ENCODE results near the gene BCAS3.

The BCAS3 gene

DNA sequence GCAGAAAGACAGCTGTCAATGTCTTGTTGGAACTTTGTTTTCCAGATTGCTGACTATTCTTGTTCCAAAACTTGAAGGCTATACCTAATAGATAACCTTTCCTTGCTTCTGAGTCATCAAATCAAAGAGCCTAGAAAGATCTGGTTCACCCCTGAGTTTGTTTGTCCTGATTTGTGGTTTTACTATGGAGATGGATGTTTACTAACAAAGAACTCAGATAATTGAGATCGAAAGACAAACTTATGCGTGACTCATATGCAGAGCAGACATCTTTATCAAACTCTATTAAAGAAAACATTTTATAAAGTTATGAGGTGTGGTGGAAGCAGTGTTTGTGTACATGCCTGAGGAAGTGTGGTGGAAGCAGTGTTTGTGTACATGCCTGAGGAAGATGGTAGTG lies 410.9 kb downstream of the BCAS3 start:
- TF ChIP-seq, protein P1, sequence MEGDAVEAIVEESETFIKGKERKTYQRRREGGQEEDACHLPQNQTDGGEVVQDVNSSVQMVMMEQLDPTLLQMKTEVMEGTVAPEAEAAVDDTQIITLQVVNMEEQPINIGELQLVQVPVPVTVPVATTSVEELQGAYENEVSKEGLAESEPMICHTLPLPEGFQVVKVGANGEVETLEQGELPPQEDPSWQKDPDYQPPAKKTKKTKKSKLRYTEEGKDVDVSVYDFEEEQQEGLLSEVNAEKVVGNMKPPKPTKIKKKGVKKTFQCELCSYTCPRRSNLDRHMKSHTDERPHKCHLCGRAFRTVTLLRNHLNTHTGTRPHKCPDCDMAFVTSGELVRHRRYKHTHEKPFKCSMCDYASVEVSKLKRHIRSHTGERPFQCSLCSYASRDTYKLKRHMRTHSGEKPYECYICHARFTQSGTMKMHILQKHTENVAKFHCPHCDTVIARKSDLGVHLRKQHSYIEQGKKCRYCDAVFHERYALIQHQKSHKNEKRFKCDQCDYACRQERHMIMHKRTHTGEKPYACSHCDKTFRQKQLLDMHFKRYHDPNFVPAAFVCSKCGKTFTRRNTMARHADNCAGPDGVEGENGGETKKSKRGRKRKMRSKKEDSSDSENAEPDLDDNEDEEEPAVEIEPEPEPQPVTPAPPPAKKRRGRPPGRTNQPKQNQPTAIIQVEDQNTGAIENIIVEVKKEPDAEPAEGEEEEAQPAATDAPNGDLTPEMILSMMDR (IDR thresholded peaks at IDR 0.05; ENCODE audit: low read depth, low read length, missing control alignments) = no peak
- no peak overlapping the region for H3K4me3 ChIP-seq (ENCODE audit: low read depth, low read length)
- in situ Hi-C loops (cut with HindIII; ENCODE audit: low sequenced_read_pairs) = no loop called here
- DNase-seq (ENCODE audit: low read depth) = no peak

DNA sequence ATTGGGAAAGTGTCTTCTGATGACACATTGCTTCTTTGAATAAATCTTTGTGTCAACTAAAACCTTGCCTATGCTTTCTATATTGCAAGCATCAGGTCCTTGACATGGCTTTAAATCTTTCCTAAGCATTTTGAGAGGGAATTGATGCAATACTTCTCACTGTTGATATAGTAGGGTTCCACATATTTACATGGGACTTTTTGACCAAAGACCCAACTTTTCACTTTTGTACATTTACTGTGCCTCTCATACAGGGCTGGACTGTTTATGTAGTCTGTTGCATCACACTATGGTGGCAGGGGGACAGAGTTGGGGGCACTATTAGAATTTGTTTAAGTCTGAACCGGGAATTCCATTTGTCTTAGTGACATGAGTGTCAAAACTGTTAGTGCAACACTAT lies 413.4 kb downstream of the BCAS3 start:
- in situ Hi-C loops (cut with HindIII; ENCODE audit: low sequenced_read_pairs) = no loop called here
- no peak for DNase-seq (ENCODE audit: low read depth)
- H3K4me3 ChIP-seq (ENCODE audit: low read depth, low read length) = no peak overlapping the region

DNA sequence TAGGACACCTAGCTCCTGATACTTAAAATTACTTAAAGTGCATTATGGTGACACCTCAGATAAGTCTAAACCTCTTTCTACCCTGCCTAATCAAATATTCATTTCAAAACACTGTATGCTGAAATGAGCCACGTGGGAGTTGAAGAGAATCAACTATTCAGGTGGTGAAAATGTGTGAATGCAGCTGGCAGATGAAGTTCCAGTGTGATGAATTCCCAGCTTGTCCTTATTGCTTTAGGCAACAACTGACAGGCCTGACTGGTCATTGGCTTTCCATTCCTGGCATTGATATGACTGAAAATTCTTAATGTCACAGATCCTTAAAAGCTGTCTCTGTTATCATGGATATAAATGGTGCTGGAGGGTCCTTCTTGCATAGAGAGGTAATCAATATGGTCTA lies 420.1 kb downstream of the BCAS3 start:
- TF ChIP-seq, protein P1 (IDR thresholded peaks at IDR 0.05; ENCODE audit: low read depth, low read length, missing control alignments) = no peak
- DNase-seq (ENCODE audit: low read depth) = no peak
- in situ Hi-C loops (cut with HindIII; ENCODE audit: low sequenced_read_pairs) = no loop called here
- H3K4me3 ChIP-seq (ENCODE audit: low read depth, low read length) = no peak overlapping the region

More for the DNA sequence above, 413.4 kb downstream of the BCAS3 start:
- TF ChIP-seq, protein P1 (IDR thresholded peaks at IDR 0.05; ENCODE audit: low read depth, low read length, missing control alignments) = no peak

DNA sequence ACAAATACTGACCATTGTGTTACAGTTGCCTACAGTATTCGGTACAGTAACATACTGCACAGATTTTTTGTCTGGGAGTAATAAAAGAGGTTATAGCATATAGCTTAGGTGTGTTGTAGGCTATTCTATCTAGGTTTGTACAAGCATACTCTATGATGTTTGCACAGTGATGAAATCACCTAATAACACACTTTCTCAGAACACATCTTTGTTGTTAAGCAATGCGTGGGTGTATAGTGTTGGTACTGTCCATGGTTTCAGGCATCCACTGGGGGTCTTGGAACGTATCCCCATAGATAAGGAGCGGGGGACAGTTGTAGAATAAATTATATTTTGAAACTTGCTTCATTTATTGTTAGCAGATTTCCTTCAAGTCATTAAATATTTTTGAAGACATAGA lies 428.7 kb downstream of the BCAS3 start:
- DNase-seq (ENCODE audit: low read depth) = no peak
- TF ChIP-seq, protein P1 (IDR thresholded peaks at IDR 0.05; ENCODE audit: low read depth, low read length, missing control alignments) = no peak
- in situ Hi-C loops (cut with HindIII; ENCODE audit: low sequenced_read_pairs) = no loop called here
- no peak overlapping the region for H3K4me3 ChIP-seq (ENCODE audit: low read depth, low read length)

DNA sequence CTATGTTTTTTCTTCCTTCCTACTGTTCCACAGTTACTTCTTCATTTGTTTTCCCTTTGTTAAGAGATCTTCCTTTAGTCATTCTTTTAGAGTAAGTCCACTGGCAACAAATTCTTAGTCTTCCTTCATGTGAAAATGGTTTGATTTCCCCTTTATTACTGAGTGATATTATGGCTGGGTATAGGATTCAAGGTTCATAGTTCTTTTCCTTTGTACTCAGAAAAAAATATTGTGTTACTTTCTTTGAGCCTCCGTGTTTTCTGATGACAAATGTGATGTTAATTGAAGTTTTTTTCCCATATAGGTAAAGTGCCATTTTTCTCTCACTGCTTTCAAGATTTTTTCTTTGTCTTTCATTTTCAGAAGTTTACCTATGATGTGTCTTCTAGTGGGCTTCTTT lies 438.9 kb downstream of the BCAS3 start:
- in situ Hi-C loops (cut with HindIII; ENCODE audit: low sequenced_read_pairs) = no loop called here
- TF ChIP-seq, protein P1 (IDR thresholded peaks at IDR 0.05; ENCODE audit: low read depth, low read length, missing control alignments) = no peak
- no peak overlapping the region for H3K4me3 ChIP-seq (ENCODE audit: low read depth, low read length)
- no peak for DNase-seq (ENCODE audit: low read depth)

DNA sequence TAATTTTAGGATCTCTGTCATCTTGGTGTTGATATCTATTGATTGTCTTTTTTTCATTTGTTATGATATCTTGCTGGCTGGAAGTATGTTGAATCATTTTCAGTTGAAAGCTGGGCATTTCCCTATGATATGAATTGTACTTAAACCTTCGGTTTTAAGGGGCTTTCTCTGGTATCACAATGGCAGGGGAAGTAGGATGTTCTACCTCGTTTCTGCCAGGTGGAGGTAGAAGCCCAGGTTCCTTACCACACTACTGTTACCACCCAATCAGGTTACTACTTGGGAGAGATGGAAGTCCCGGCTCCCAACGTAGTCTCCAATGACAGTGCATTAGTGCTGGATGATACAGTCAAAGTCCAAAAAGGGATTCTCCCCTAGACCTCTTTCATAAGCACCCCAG lies 440.3 kb downstream of the BCAS3 start:
- in situ Hi-C loops (cut with HindIII; ENCODE audit: low sequenced_read_pairs) = no loop called here
- no peak for DNase-seq (ENCODE audit: low read depth)
- H3K4me3 ChIP-seq (ENCODE audit: low read depth, low read length) = no peak overlapping the region

More for the DNA sequence above, 440.3 kb downstream of the BCAS3 start:
- TF ChIP-seq, protein P1 (IDR thresholded peaks at IDR 0.05; ENCODE audit: low read depth, low read length, missing control alignments) = no peak

Data from astrocyte of the cerebellum (primary cell).